Fibroblast of the aortic adventitia (primary cell): ENCODE measurements around the gene RFTN1. TPM values are rescaled to one million over a fixed set of nuclear protein-coding genes. Genes with fewer than 3 reads are reported as not detected.

Experiments used
- DNase-seq: peaks from one replicate; pipeline ENCODE4 v3.0.0-alpha.2; 2010; ENCODE audit warnings: low read depth
- H3K4me3 ChIP-seq: 2 replicates; pipeline ENCODE4 v1.5.1; 2011; ENCODE audit warnings: low read depth, mild to moderate bottlenecking, control low read depth, low read length, moderate library complexity
- CTCF ChIP-seq: IDR thresholded peaks from 2 replicates; pipeline ENCODE4 v1.5.1; 2011; ENCODE audit warnings: mild to moderate bottlenecking, low read length, control low read depth, inconsistent platforms; ENCODE audit not compliant: insufficient read depth
- total RNA-seq: library from RNA; depleted of rRNA; stranded (reverse); fragments of >200 nt; gene quantifications from 2 replicates; pipeline ENCODE4 v1.2.3, GENCODE V29; 2012; ENCODE audit warnings: low replicate concordance

Gene RFTN1
- total RNA-seq, 1 donor: 54.7 TPM

DNA sequence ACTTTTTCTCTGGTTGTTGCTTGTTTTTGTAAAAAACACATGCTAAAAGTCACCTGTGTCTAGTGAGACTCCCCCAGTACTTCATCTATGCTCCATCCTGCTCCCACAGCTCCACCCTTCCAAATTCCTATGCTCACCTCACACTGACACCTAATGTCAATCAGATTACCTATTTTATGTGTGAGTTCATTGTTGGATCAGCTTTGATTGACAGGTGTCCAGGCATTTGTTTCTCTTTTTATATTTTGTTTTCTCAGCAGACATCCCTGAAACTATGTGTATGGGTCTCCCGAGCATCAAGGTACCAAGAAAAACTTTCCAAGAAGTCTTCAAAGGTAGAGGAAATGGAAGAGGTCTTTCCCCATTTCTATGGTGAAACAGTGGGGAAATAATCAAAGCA lies 13.4 kb downstream of the RFTN1 start:
- TF ChIP-seq CTCF: no peak
- DNase-seq: no peak
- no peak overlapping the region for H3K4me3 ChIP-seq

DNA sequence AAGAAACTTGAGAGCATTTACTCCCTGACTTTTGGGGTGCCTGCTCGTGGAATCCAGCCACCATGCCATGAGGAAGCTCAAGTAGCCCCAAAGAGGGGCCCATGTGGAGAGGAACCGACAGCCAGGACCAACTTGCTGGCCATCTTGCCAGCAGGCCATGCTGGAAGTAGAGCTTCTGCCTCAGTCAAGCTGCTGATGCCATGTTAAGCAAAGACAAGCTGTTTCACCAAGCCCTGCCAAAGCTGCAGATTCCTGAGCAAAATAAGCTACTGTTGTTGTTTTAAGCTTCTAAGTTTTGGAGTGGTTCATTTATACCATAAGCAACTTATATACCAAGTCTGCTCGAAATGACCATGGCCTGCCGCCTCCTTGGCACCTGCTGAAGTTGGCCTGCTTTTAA lies 14.1 kb downstream of the RFTN1 start:
- DNase-seq: no peak
- TF ChIP-seq CTCF: no peak

DNA sequence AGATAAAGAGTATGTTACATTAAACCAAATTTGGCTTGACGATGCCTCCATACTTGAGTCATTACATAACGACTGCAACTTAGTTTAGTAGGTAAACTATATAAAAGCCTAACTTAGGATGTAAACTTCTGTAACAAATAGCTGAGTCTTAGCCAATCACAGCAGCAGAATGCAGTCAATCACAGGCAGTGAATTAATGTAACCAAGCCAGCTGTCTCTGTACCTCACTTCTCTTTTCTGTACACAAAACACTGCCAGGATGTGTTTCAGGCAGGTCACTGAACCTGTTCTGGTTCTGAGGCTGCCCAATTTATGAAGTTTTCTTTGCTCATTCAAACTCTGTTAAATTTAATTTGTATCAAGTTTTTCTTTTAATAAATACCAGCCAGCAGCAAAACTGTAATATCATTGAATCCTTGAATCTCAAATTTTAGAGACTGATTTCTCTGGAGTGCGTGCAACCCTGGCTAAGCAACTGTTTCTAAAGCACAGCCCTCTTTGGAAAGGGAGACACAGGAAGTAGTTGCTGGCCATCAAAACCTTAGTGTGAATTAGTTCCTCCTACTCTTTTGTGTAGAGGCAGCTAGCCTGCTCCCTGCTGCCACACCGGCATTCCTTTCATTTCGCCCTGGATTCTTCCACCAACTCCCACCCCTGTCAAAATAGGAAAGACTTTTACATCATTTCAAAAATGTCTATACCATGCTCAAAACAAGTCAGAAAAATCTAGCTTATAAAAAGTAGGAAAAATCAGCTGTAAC lies 15.2 kb downstream of the RFTN1 start:
- no peak for TF ChIP-seq CTCF

More for the DNA sequence above, 14.1 kb downstream of the RFTN1 start:
- no peak overlapping the region for H3K4me3 ChIP-seq

GRCh38 chr3:16496408-16497222 lies 16.9 kb downstream of the RFTN1 start:
- TF ChIP-seq CTCF: no peak
- no peak overlapping the region for H3K4me3 ChIP-seq
- peak; percentile 37 for DNase-seq

More for the DNA sequence above, 15.2 kb downstream of the RFTN1 start:
- DNase-seq: no peak
- H3K4me3 ChIP-seq: no peak overlapping the region

- H3K4me3 ChIP-seq: no peak overlapping the region
- no peak for DNase-seq
- no peak for TF ChIP-seq CTCF
Observed at GRCh38 chr3:16496008-16496407, 17.5 kb downstream of the RFTN1 start.

DNA sequence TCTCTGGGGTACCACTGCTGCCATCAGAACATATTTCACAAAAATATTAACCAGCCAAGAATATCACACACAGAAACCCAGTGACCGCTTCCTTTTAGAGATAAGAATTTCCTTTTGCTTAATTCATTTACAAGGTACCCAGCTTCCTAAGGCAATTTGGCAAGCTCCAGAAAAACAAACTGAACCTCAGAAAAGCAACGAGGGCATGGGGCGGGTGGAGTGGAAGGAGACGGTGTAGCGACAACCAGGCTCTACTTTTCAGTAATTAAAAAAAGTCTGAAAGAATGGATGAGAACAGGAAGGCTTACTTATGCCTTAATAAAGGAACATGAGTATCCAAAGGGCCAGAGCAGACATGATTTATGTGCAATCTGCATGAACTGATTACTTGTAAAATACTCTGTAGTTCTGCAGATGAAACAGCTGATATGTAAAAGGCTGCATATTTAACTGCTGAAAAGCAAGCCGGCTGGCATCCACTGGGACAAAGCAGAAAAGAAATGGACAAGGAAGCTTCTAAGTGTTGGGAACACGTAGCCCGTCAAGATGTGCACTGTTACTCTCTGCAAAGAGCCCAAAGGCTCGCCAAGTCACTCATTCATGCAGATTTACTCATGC lies 18.6 kb downstream of the RFTN1 start:
- DNase-seq: peak; percentile 43
- no peak overlapping the region for H3K4me3 ChIP-seq

More for the DNA sequence above, 18.6 kb downstream of the RFTN1 start:
- no peak for TF ChIP-seq CTCF
